ENCODE results near the gene PWWP2B. TPM values are rescaled to one million over a fixed set of nuclear protein-coding genes. Genes with fewer than 3 reads are reported as not detected.

The PWWP2B gene
- total RNA-seq, 5 donors from 2014 or later (not counting 1 experiment from before 2014, with no cell fraction given): 11.5 to 15.3 (median 13.6) TPM

DNA sequence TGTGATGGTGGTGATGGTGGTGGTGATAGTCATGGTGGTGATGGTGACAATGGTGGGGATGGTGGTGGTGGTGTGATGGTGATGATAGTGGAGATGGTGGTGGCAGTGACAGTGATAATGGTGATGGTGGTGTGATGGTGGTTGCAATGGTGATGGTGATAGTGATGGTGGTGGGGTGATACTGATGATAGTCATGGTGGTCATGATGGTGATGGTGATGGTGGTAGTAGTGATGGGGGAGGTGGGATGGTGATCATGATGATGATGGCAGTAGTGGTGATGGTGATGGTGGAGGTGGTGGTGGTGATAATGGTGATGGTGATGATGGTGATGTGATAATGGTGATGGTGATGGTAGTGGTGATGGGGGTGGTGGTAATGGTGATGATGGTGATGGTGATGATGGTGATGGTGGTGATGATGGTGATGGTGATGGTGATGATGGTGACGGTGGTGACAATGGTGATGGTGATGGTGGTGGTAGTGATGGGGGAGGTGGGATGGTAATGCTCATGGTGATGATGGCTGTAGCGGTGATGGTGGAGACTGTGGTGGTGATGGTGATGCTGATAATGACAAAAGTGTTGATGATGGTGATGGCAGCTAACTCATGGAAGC is 4.7 kb upstream of the PWWP2B start:
- H3K4me1 ChIP-seq (ENCODE audit: control insufficient read depth in 1 of 2, extremely low read depth in 1 of 2, insufficient read depth in 2 of 2, low read length in 2 of 2): peaks cover 2 to 31% of the 10 kb centered on the region in 2 experiments
- H3K27me3 ChIP-seq (replicated peaks in 1 of 2; ENCODE audit: control insufficient read depth in 2 of 2, extremely low read depth in 1 of 2, insufficient read depth in 2 of 2, low read length in 1 of 2): peaks cover 0 to 9% of the 10 kb centered on the region in 2 experiments
- H3K27me3 Mint-ChIP-seq: no peaks in the 10 kb centered on the region
- H3K36me3 ChIP-seq (ENCODE audit: control insufficient read depth in 2 of 2, extremely low read depth in 1 of 2, insufficient read depth in 1 of 2, low read length in 1 of 2): no peaks in the 10 kb centered on the region
- ChIA-PET POLR2A (no interaction called here), CTCF (no interaction called here)
- peaks cover 0 to 8% (median 0%) of the 10 kb centered on the region in 3 donors for H3K9me3 Mint-ChIP-seq
- H3K27ac ChIP-seq (ENCODE audit: low read length): no peak overlapping the region
- H3K4me3 Mint-ChIP-seq: no peak overlapping the region
- 73% methylated on average over 1 of the region's 2 CpGs for WGBS (ENCODE audit: insufficient coverage)
- no peak for DNase-seq
- H3K9me3 ChIP-seq: no peaks in the 10 kb centered on the region
- H3K4me3 ChIP-seq (ENCODE audit: control insufficient read depth in 1 of 2, extremely low read depth in 1 of 2, low read length in 1 of 2): no peak overlapping the region
- no peak for ATAC-seq (replicated peaks in 1 of 4)
- peaks cover 3 to 10% (median 7%) of the 10 kb centered on the region in 3 donors for H3K4me1 Mint-ChIP-seq
- peak overlapping the region in 1 of 2 donors; percentile 0 for H3K27ac Mint-ChIP-seq
- H3K36me3 Mint-ChIP-seq: no peaks in the 10 kb centered on the region

GRCh38 chr10:132392811-132393694 is 3.9 kb upstream of the PWWP2B start:
- H3K9me3 ChIP-seq: no peaks in the 10 kb centered on the region
- WGBS (ENCODE audit: insufficient coverage): 86% methylated on average over 8 of the region's 12 CpGs
- Mint-ChIP-seq H3K4me3 (no peak overlapping the region), H3K27me3 (no peaks in the 10 kb centered on the region), H3K4me1 (peaks cover 3 to 10% (median 5%) of the 10 kb centered on the region in 3 donors), H3K27ac (peak overlapping the region; percentile 55 to 81), H3K36me3 (no peaks in the 10 kb centered on the region), H3K9me3 (peaks cover 0 to 8% (median 0%) of the 10 kb centered on the region in 3 donors)
- no peak overlapping the region for H3K4me3 ChIP-seq (ENCODE audit: control insufficient read depth in 1 of 2, extremely low read depth in 1 of 2, low read length in 1 of 2)
- H3K27me3 ChIP-seq (replicated peaks in 1 of 2; ENCODE audit: control insufficient read depth in 2 of 2, extremely low read depth in 1 of 2, insufficient read depth in 2 of 2, low read length in 1 of 2): peaks cover 0 to 5% of the 10 kb centered on the region in 2 experiments
- peaks cover 6 to 31% of the 10 kb centered on the region in 2 experiments for H3K4me1 ChIP-seq (ENCODE audit: control insufficient read depth in 1 of 2, extremely low read depth in 1 of 2, insufficient read depth in 2 of 2, low read length in 2 of 2)
- no peak for ATAC-seq (replicated peaks in 1 of 4)
- ChIA-PET CTCF (interaction anchor here in 1 of 2 donors (0.5 kb wide), 1 partner anchor 57 kb away, joined by 5 read pairs; no protein-coding TSS in a partner anchor), POLR2A (no interaction called here)
- H3K36me3 ChIP-seq (ENCODE audit: control insufficient read depth in 2 of 2, extremely low read depth in 1 of 2, insufficient read depth in 1 of 2, low read length in 1 of 2): no peaks in the 10 kb centered on the region
- no peak overlapping the region for H3K27ac ChIP-seq (ENCODE audit: low read length)
- no peak for DNase-seq

- Histone ChIP-seq H3K27ac (ENCODE audit: low read length) (no peak overlapping the region), H3K9me3 (no peaks in the 10 kb centered on the region), H3K4me3 (ENCODE audit: control insufficient read depth in 1 of 2, extremely low read depth in 1 of 2, low read length in 1 of 2) (no peak overlapping the region), H3K36me3 (ENCODE audit: control insufficient read depth in 2 of 2, extremely low read depth in 1 of 2, insufficient read depth in 1 of 2, low read length in 1 of 2) (no peaks in the 10 kb centered on the region), H3K27me3 (replicated peaks in 1 of 2; ENCODE audit: control insufficient read depth in 2 of 2, extremely low read depth in 1 of 2, insufficient read depth in 2 of 2, low read length in 1 of 2) (peaks cover 0 to 5% of the 10 kb centered on the region in 2 experiments), H3K4me1 (ENCODE audit: control insufficient read depth in 1 of 2, extremely low read depth in 1 of 2, insufficient read depth in 2 of 2, low read length in 2 of 2) (peaks cover 7 to 38% of the 10 kb centered on the region in 2 experiments)
- ChIA-PET CTCF (no interaction called here), POLR2A (no interaction called here)
- Mint-ChIP-seq H3K4me3 (no peak overlapping the region), H3K9me3 (peaks cover 0 to 8% (median 0%) of the 10 kb centered on the region in 3 donors), H3K4me1 (peaks cover 5 to 12% (median 8%) of the 10 kb centered on the region in 3 donors), H3K27me3 (no peaks in the 10 kb centered on the region), H3K27ac (peak overlapping the region; percentile 55 to 81), H3K36me3 (no peaks in the 10 kb centered on the region)
- DNase-seq (no peak), ATAC-seq (replicated peaks in 1 of 4) (no peak)
- WGBS (ENCODE audit: insufficient coverage): 86% methylated on average over 7 of the region's 9 CpGs
Measured at GRCh38 chr10:132393695-132394181, 3.3 kb upstream of the PWWP2B start.

DNA sequence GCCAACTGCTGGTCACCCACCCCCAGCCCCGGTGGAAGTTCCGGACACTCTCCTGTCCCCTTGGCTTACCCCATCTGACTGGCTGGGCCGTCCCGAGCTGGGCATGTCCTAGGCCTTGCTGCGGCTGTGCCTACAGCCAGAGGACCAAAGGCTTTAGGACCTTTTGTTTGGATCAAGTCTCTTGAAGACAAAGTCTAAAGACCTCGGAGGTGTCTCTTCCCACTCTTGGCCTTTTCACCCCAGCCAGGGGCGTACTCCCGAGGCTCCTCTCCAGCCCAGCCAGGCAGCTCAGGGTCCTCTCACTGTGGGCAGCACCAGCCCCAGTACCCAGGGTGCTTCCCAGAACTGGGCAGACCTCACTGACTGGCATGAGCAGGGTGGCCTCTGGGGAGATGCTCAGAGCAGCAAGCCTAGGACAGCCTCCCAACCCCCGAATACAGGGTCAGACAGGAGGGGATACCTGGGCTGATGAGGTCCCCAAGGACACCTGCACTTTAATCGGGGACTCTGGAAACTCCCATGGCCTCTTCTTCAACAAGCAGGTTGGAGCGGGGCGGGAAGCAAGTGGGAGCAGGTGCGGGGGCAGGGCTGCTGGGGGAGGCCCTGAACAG is 2.7 kb upstream of the PWWP2B start:
- Histone ChIP-seq H3K9me3 (no peaks in the 10 kb centered on the region), H3K36me3 (ENCODE audit: control insufficient read depth in 2 of 2, extremely low read depth in 1 of 2, insufficient read depth in 1 of 2, low read length in 1 of 2) (no peaks in the 10 kb centered on the region), H3K4me1 (ENCODE audit: control insufficient read depth in 1 of 2, extremely low read depth in 1 of 2, insufficient read depth in 2 of 2, low read length in 2 of 2) (peaks cover 7 to 38% of the 10 kb centered on the region in 2 experiments), H3K27me3 (replicated peaks in 1 of 2; ENCODE audit: control insufficient read depth in 2 of 2, extremely low read depth in 1 of 2, insufficient read depth in 2 of 2, low read length in 1 of 2) (peaks cover 0 to 2% of the 10 kb centered on the region in 2 experiments), H3K4me3 (ENCODE audit: control insufficient read depth in 1 of 2, extremely low read depth in 1 of 2, low read length in 1 of 2) (no peak overlapping the region), H3K27ac (ENCODE audit: low read length) (peak overlapping the region; percentile 57)
- Mint-ChIP-seq H3K27me3 (no peaks in the 10 kb centered on the region), H3K36me3 (no peaks in the 10 kb centered on the region), H3K4me3 (peak overlapping the region in 2 of 3 donors; percentile 14 to 44), H3K9me3 (peaks cover 0 to 8% (median 0%) of the 10 kb centered on the region in 3 donors), H3K4me1 (peaks cover 7 to 17% (median 11%) of the 10 kb centered on the region in 3 donors), H3K27ac (peak overlapping the region; percentile 31 to 72)
- 96% methylated on average over 9 of the region's 13 CpGs for WGBS (ENCODE audit: insufficient coverage)
- DNase-seq: no peak
- CTCF ChIA-PET: no interaction called here
- POLR2A ChIA-PET: no interaction called here
- ATAC-seq (replicated peaks in 1 of 4): no peak

DNA sequence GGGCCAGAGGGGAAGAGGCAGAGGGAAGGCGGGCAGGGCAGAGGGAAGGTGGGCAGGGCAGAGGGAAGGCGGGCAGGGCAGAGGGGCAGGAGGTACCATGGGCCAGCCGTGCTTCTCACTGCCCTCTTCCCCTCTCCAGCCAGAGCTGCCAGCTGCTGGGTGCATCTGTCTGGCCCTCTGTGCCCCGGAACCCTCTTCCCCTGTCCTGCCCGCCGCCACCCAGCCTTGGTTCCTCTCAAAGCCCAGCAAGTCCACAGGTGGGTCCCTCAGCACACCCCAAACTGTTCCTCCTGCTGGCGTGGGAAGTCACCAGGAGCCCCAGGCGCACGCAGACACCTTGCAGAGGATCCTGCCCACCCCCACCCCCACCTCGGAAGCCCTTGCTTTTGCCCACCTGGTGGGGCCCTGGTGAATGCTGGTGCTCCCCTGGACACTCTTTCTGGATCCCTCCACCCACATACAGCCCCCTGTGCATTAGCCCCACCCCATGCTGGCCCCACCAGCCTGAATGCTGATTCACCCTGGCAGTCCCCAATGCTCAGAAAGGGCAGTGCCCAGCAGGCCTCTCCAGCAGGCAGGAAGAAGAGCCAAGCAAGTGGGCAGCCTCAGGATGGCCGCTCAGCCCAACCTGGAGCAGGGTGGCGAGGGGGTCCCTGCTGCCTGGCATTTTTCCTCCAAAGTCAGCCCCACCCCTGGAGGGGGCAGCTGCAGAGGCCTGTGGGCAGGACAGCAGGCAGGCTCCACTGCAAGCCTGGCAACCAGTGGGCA is 1.9 kb upstream of the PWWP2B start:
- Mint-ChIP-seq H3K4me3 (peak overlapping the region; percentile 21 to 62 (median 44)), H3K4me1 (peaks cover 15 to 25% (median 18%) of the 10 kb centered on the region in 3 donors), H3K27ac (peak overlapping the region; percentile 49 to 72), H3K27me3 (no peaks in the 10 kb centered on the region), H3K9me3 (peaks cover 0 to 8% (median 0%) of the 10 kb centered on the region in 3 donors), H3K36me3 (no peaks in the 10 kb centered on the region)
- CTCF ChIA-PET: no interaction called here
- WGBS (ENCODE audit: insufficient coverage): 77% methylated on average over 9 of the region's 12 CpGs
- ATAC-seq (replicated peaks in 1 of 4) (no peak), DNase-seq (no peak)
- Histone ChIP-seq H3K27ac (ENCODE audit: low read length) (peak overlapping the region; percentile 57), H3K27me3 (replicated peaks in 1 of 2; ENCODE audit: control insufficient read depth in 2 of 2, extremely low read depth in 1 of 2, insufficient read depth in 2 of 2, low read length in 1 of 2) (no peaks in the 10 kb centered on the region), H3K4me1 (ENCODE audit: control insufficient read depth in 1 of 2, extremely low read depth in 1 of 2, insufficient read depth in 2 of 2, low read length in 2 of 2) (peaks cover 7 to 44% of the 10 kb centered on the region in 2 experiments), H3K4me3 (ENCODE audit: control insufficient read depth in 1 of 2, extremely low read depth in 1 of 2, low read length in 1 of 2) (no peak overlapping the region), H3K36me3 (ENCODE audit: control insufficient read depth in 2 of 2, extremely low read depth in 1 of 2, insufficient read depth in 1 of 2, low read length in 1 of 2) (no peaks in the 10 kb centered on the region), H3K9me3 (no peaks in the 10 kb centered on the region)
- POLR2A ChIA-PET: no interaction called here

All from T-cell (primary cell).